Liver (tissue), 9 donors: ENCODE measurements around the gene FASN. TPM values are rescaled to one million over a fixed set of nuclear protein-coding genes. Genes with fewer than 3 reads are reported as not detected.

Experiments
- DNase-seq: peaks from one replicate; pipeline ENCODE4 v3.0.0-alpha.2; 2017; ENCODE audit warnings: low spot score
- H3K27ac ChIP-seq, 2 donors: one replicate each; pipeline ENCODE4 v1.7.0; 2013; ENCODE audit warnings: inconsistent platforms in 2 of 2, low read length in 2 of 2, control low read depth in 1 of 2, low read depth in 1 of 2, mild to moderate bottlenecking in 1 of 2
- H3K27me3 ChIP-seq, 4 donors: one replicate each; pipeline versions ENCODE4 v1.6.1 to v1.7.0; 2013; ENCODE audit warnings: low read length in 3 of 4, inconsistent platforms in 1 of 4, mild to moderate bottlenecking in 1 of 4, moderate library complexity in 1 of 4; ENCODE audit not compliant: control insufficient read depth in 4 of 4, insufficient read depth in 4 of 4
- H3K36me3 ChIP-seq, 4 donors: one replicate each; pipeline versions ENCODE4 v1.6.1 to v1.7.0; 2013; ENCODE audit warnings: low read length in 3 of 4, mild to moderate bottlenecking in 3 of 4, low read depth in 1 of 4, moderate library complexity in 1 of 4; ENCODE audit not compliant: control insufficient read depth in 4 of 4, insufficient read depth in 3 of 4
- H3K4me1 ChIP-seq, 4 donors: one replicate each; pipeline versions ENCODE4 v1.6.1 to v1.7.0; 2013; ENCODE audit warnings: low read length in 3 of 4, mild to moderate bottlenecking in 3 of 4, moderate library complexity in 1 of 4; ENCODE audit not compliant: control insufficient read depth in 4 of 4, insufficient read depth in 4 of 4
- H3K4me3 ChIP-seq, 3 donors: one replicate each; pipeline versions ENCODE4 v1.6.1 to v1.7.0; 2013; ENCODE audit warnings: low read length in 3 of 3, control low read depth in 1 of 3, low read depth in 1 of 3, mild to moderate bottlenecking in 1 of 3
- H3K9ac ChIP-seq, 2 donors: one replicate each; pipeline ENCODE4 v1.7.0; 2013; ENCODE audit warnings: low read length in 2 of 2, mild to moderate bottlenecking in 2 of 2, moderate library complexity in 2 of 2, control low read depth in 1 of 2, low read depth in 1 of 2
- H3K9me3 ChIP-seq, 4 donors: one replicate each; pipeline versions ENCODE4 v1.6.1 to v1.7.0; 2013; ENCODE audit warnings: low read length in 3 of 4; ENCODE audit not compliant: control insufficient read depth in 4 of 4
- ATF3 ChIP-seq: IDR thresholded peaks from 2 replicates; pipeline ENCODE4 v1.6.1; 2016; ENCODE audit warnings: antibody characterized with exemption
- CTCF ChIP-seq: fragments of 150-350 bp; IDR thresholded peaks from 2 replicates; pipeline ENCODE4 v1.5.1; 2017; ENCODE audit warnings: improper control_type of control experiment, low read depth, low read length; ENCODE audit not compliant: missing input control
- EGR1 ChIP-seq, 2 donors: IDR thresholded peaks; 2 replicates each; pipeline ENCODE4 v1.6.1; 2016 to 2018; ENCODE audit warnings: antibody characterized with exemption in 2 of 2, low read depth in 2 of 2
- FOXA1 ChIP-seq: IDR thresholded peaks from 2 replicates; pipeline ENCODE4 v1.6.1; 2016; ENCODE audit warnings: antibody characterized with exemption
- FOXA2 ChIP-seq: IDR thresholded peaks from 2 replicates; pipeline ENCODE4 v1.6.1; 2016; ENCODE audit warnings: antibody characterized with exemption
- GABPA ChIP-seq, 2 donors: IDR thresholded peaks in 1 of 2; conservative IDR thresholded peaks in 1 of 2; 2 replicates each; pipeline ENCODE4 v1.6.1; 2016; ENCODE audit warnings: antibody characterized with exemption in 2 of 2, mild to moderate bottlenecking in 1 of 2, moderate library complexity in 1 of 2
- HNF4A ChIP-seq, 2 donors: conservative IDR thresholded peaks; 2 replicates each; pipeline ENCODE4 v1.6.1; 2016; ENCODE audit warnings: antibody characterized with exemption in 2 of 2, mild to moderate bottlenecking in 2 of 2
- HNF4G ChIP-seq: IDR thresholded peaks from 2 replicates; pipeline ENCODE4 v1.6.1; 2016; ENCODE audit warnings: antibody characterized with exemption
- JUND ChIP-seq, 2 donors: IDR thresholded peaks; 2 replicates each; pipeline ENCODE4 v1.6.1; 2016; ENCODE audit warnings: antibody characterized with exemption in 2 of 2
- NR2F2 ChIP-seq: IDR thresholded peaks from 2 replicates; pipeline ENCODE4 v1.6.1; 2016; ENCODE audit warnings: antibody characterized with exemption
- RAD21 ChIP-seq, 2 donors: IDR thresholded peaks; 2 replicates each; pipeline ENCODE4 v1.6.1; 2016; ENCODE audit warnings: antibody characterized with exemption in 2 of 2, mild to moderate bottlenecking in 2 of 2
- RXRA ChIP-seq, 2 donors: IDR thresholded peaks; 2 replicates each; pipeline ENCODE4 v1.6.1; 2017 to 2018; ENCODE audit warnings: antibody characterized with exemption in 2 of 2, mild to moderate bottlenecking in 1 of 2
- SP1 ChIP-seq: IDR thresholded peaks from 2 replicates; pipeline ENCODE4 v1.6.1; 2018; ENCODE audit warnings: antibody characterized with exemption, mild to moderate bottlenecking
- TAF1 ChIP-seq: conservative IDR thresholded peaks from 2 replicates; pipeline ENCODE4 v1.6.1; 2016; ENCODE audit warnings: antibody characterized with exemption, mild to moderate bottlenecking
- YY1 ChIP-seq: IDR thresholded peaks from 2 replicates; pipeline ENCODE4 v1.6.1; 2016; ENCODE audit warnings: antibody characterized with exemption, mild to moderate bottlenecking
- ZBTB33 ChIP-seq: IDR thresholded peaks from 2 replicates; pipeline ENCODE4 v1.6.1; 2016; ENCODE audit warnings: antibody characterized with exemption
- WGBS: extraction: QIAGEN DNeasy Blood & Tissue Kit; methylation state at CpG from one replicate; pipeline ENCODE4 v1.1.7; 2013; 5-methylcytosine and 5-hydroxymethylcytosine counted together
- polyA plus RNA-seq, 2 donors: library from polyadenylated mRNA; stranded (reverse) in 1 of 2; unstranded in 1 of 2; fragments of 200-250 nt in 1 of 2; fragments of >200 nt in 1 of 2; fragmentation: Nextera tagmentation in 1 of 2; extraction: Ambion mirVana in 1 of 2; gene quantifications; one replicate each; pipeline versions ENCODE4 v1.2.1 to v1.2.3, GENCODE V29; 2013 to 2015
- total RNA-seq, 2 donors: library from RNA; depleted of rRNA; stranded (reverse); fragments of >200 nt; gene quantifications; one replicate each; pipeline ENCODE4 v1.2.3, GENCODE V29; 2014
- TF ChIP-seq, protein P1 (sequence below): IDR thresholded peaks from 2 replicates; pipeline ENCODE4 v1.6.1; 2016; ENCODE audit warnings: antibody characterized with exemption
- TF ChIP-seq, protein P2 (sequence below): IDR thresholded peaks from 2 replicates; pipeline ENCODE4 v1.6.1; 2016; ENCODE audit warnings: antibody characterized with exemption, mild to moderate bottlenecking
- donor health status: healthy.
- donor health status: healthy.
- donor health status: healthy.
- donor health status: healthy.
- donor health status: healthy.

FASN gene
- total and polyA plus RNA-seq, 4 donors = 53.1 to 229 (median 130) TPM

DNA sequence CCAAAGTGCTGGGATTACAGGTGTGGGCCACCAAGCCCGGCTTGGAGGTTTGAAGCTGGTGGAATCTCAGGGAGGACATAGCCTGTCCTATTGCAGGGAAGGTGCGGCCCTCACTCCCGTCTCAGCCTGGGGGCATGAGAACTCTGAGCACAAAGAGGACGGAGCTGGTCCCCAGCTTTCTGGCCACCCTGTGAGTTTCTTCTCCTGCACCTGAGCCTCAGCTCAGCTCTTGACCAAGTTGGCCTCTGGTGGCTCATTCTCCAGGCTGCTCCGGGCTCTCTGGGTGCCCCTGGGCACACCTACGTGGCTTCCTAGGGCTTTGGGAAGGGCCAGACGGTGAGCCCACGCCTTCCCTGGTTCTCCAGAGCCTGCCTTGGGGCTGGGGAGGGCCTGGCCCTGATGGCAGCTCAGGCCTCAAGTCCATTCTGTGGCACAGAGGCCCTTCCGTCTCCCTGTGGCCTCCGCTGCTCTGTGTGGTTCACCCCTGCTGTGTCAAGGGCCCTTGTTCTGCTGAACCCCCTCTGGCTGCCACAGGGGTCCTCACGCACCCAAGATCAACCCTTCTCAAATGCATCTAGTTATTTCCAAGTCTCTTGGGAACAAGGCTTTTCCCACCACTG, 6.9 kb upstream of the FASN start:
- no peaks in the 10 kb centered on the region for H3K36me3 ChIP-seq
- DNase-seq = no peak
- TF ChIP-seq, protein P1, sequence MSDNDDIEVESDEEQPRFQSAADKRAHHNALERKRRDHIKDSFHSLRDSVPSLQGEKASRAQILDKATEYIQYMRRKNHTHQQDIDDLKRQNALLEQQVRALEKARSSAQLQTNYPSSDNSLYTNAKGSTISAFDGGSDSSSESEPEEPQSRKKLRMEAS = no peak
- TF ChIP-seq FOXA2 (no peak), TAF1 (no peak), HNF4G (no peak), RXRA (IDR thresholded peaks at IDR 0.05) (no peak)
- WGBS = 95% methylated on average over 11 of the region's 11 CpGs
- peak overlapping the region; percentile 96 to 98 for H3K27ac ChIP-seq
- H3K4me3 ChIP-seq = no peak overlapping the region
- H3K4me1 ChIP-seq = peaks cover 42 to 88% (median 72%) of the 10 kb centered on the region in 4 donors
- no peaks in the 10 kb centered on the region for H3K27me3 ChIP-seq
- H3K9me3 ChIP-seq = no peaks in the 10 kb centered on the region
- H3K9ac ChIP-seq = peak overlapping the region; percentile 1 to 10

- Histone ChIP-seq H3K27me3 (no peaks in the 10 kb centered on the region), H3K4me3 (no peak overlapping the region), H3K27ac (peak overlapping the region; percentile 96 to 98), H3K36me3 (no peaks in the 10 kb centered on the region), H3K9ac (peak overlapping the region; percentile 26 to 30), H3K4me1 (peaks cover 48 to 94% (median 70%) of the 10 kb centered on the region in 4 donors), H3K9me3 (no peaks in the 10 kb centered on the region)
- 20% methylated on average over 24 of the region's 24 CpGs for WGBS
- TF ChIP-seq, protein P2, sequence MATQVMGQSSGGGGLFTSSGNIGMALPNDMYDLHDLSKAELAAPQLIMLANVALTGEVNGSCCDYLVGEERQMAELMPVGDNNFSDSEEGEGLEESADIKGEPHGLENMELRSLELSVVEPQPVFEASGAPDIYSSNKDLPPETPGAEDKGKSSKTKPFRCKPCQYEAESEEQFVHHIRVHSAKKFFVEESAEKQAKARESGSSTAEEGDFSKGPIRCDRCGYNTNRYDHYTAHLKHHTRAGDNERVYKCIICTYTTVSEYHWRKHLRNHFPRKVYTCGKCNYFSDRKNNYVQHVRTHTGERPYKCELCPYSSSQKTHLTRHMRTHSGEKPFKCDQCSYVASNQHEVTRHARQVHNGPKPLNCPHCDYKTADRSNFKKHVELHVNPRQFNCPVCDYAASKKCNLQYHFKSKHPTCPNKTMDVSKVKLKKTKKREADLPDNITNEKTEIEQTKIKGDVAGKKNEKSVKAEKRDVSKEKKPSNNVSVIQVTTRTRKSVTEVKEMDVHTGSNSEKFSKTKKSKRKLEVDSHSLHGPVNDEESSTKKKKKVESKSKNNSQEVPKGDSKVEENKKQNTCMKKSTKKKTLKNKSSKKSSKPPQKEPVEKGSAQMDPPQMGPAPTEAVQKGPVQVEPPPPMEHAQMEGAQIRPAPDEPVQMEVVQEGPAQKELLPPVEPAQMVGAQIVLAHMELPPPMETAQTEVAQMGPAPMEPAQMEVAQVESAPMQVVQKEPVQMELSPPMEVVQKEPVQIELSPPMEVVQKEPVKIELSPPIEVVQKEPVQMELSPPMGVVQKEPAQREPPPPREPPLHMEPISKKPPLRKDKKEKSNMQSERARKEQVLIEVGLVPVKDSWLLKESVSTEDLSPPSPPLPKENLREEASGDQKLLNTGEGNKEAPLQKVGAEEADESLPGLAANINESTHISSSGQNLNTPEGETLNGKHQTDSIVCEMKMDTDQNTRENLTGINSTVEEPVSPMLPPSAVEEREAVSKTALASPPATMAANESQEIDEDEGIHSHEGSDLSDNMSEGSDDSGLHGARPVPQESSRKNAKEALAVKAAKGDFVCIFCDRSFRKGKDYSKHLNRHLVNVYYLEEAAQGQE = no peak
- peak; percentile 92 for TF ChIP-seq SP1
- TF ChIP-seq FOXA1 = no peak
- peak; percentile 51 for TF ChIP-seq NR2F2
- TF ChIP-seq EGR1 (IDR thresholded peaks at IDR 0.05; ENCODE audit: low read depth in 2 of 2) = peak in 1 of 2 donors; percentile 77
- peak; percentile 38 for TF ChIP-seq FOXA2
- TF ChIP-seq HNF4G = peak; percentile 30
- TF ChIP-seq TAF1 = peak; percentile 21
- peak; percentile 86 for TF ChIP-seq YY1
- peak; percentile 56 to 74 for TF ChIP-seq RAD21 (IDR thresholded peaks at IDR 0.05)
- TF ChIP-seq ATF3 = peak; percentile 53
- TF ChIP-seq HNF4A (conservative IDR thresholded peaks at IDR 0.05) = peak; percentile 65 to 84
- TF ChIP-seq CTCF = no peak
- TF ChIP-seq, protein P1 = peak; percentile 97
- TF ChIP-seq GABPA (IDR thresholded peaks at IDR 0.05 in 1 of 2, conservative IDR thresholded peaks at IDR 0.05 in 1 of 2) = no peak
- TF ChIP-seq JUND (IDR thresholded peaks at IDR 0.05) = no peak
- peak; percentile 59 for TF ChIP-seq ZBTB33
- TF ChIP-seq RXRA (IDR thresholded peaks at IDR 0.05) = peak; percentile 97 to 98
- peak; percentile 65 for DNase-seq
Measured at GRCh38 chr17:82103553-82104451, 5.8 kb upstream of the FASN start.
